ENCODE measurements around the gene TMEM50A.
A peak's percentile ranks its signal among the peaks of the same experiment; 100 is the strongest.
"Not testable (repeated sequence)": the region's sequence is repeated elsewhere in the genome, so short reads cannot be mapped to it uniquely, and the experiment has no call there.

Gene TMEM50A

GRCh38 chr1:25338188-25338981 is at the start of gene TMEM50A:
Gene TMEM50A, plus strand, starts transcription at chr1:25338334. Its CDS starts 2,153 bp downstream, at chr1:25340487.
- peak; percentile 85 to 87 for DNase-seq

- not testable (repeated sequence) for DNase-seq
Observed at GRCh38 chr1:25288573-25289101, 49.5 kb upstream of the TMEM50A start.

- DNase-seq: not testable (repeated sequence)
Observed at GRCh38 chr1:25290043-25290442, 48.1 kb upstream of the TMEM50A start.

DNA sequence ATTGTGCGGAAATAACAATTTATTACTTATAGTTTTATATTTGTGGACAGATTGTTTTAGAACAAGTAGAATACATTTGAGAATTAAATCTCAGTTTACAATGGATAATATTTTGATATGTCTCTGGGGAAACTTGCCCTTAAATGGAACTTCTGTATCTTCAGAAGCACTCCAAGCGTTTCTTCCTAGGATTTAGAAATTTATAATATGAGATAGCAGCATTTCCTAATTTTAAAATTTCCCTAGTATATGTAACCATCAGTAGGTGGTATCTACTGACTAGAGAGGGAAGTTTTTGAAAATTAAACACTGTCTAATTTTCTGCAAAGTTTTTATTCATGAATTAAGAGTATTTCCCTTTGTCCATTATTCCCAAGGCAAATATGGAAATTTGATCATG is 44.7 kb upstream of the TMEM50A start:
- DNase-seq: not testable (repeated sequence)

DNA sequence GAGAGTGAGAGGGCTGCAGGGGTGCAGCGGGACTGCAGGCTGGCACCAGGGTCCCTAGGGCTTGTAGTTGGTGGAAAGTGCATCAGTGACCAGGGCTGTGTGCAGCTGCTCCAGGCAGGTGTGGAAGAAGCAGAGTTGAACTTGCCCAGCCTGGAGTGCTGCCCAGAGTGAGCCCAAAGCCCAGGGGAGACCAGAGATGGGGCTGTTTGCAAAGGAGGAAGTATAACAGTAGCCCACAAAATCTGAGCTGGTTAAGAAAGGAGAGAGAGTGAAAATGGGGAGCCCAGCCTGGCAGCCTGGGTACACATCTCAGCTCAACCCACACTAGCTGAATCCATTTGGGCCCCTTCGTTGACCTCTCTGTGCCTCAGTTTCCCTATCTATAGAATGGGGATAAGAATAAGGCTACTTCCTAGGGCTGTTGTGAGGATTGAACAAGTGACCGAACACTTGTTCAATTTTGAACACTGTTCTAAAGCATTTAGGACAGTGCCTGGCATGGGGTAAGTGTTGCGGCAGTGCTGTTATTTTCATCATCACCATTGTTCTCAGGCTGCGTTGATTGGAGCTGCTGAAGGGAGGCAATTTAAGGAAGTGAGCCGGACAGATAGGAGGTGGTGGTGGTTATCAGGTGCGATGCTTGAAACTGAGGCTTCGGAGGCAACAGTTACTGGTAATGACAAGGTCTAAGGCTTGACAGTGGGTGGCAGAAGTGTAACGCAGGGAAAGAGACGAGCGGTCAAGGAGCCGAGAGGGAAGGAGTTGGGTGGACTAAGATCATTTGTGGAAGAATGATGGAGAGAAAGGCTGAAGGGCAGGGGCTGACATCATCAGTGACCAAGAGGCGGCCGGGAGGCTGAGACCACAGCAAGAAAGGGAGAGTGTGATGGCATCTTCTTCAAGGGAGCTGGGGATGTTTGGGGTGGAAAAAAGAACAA is 43.0 kb upstream of the TMEM50A start:
- DNase-seq: not testable (repeated sequence)

DNA sequence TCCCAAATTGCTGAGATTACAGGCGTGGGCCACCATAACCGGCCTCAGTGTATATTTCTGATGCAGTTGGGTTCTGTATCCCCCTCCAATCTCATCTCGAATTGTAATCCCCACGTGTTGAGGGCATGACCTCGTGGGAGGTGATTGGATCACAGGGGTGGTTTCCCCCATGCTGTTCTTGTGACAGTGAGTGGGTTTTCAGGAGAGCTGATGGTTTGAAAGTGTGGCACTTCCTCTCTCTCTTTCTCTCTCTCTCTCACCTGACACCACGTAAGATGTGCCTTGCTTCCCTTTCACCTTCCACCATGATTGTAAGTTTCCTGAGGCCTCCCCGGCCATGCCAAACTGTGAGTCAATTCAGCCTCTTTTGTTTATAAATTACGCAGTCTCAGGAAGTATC is 41.6 kb upstream of the TMEM50A start:
- not testable (repeated sequence) for DNase-seq

DNA sequence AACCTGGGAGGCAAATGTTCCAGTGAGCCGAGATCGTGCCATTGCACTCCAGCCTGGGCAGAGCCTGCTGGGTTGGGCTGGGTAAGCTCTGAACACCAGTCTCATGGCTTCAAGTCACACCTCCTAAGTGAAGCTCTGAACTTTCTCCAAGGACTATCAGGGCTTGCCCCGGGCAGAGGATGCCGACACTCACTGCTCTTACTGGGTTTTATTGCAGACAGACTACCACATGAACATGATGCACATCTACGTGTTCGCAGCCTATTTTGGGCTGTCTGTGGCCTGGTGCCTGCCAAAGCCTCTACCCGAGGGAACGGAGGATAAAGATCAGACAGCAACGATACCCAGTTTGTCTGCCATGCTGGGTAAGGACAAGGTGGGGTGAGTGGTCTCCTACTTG is 37.4 kb upstream of the TMEM50A start:
- DNase-seq: not testable (repeated sequence)

DNA sequence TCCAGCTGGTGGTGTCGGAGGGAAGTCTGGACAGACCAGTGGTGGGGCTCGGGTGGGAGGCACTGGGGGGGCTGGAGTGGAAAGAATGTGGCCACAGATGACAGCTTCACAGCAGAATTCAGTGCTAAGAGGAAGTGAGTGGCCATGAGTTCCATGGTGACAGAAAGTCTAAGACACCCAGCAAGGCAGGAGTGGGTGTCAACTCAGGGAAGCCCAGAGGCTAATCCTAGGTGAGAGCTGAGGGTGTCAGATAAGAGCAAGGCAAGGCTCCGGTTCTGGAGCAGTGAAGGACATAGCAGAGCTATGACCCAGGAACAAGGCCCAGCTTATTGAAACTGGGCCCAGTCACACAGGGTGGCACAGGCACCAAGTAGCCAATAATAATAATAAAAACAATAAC is 35.8 kb upstream of the TMEM50A start:
- not testable (repeated sequence) for DNase-seq

GRCh38 chr1:25304936-25305335 is 33.2 kb upstream of the TMEM50A start:
- DNase-seq: not testable (repeated sequence)

GRCh38 chr1:25308168-25308567 is 30.0 kb upstream of the TMEM50A start:
- DNase-seq: not testable (repeated sequence)

DNA sequence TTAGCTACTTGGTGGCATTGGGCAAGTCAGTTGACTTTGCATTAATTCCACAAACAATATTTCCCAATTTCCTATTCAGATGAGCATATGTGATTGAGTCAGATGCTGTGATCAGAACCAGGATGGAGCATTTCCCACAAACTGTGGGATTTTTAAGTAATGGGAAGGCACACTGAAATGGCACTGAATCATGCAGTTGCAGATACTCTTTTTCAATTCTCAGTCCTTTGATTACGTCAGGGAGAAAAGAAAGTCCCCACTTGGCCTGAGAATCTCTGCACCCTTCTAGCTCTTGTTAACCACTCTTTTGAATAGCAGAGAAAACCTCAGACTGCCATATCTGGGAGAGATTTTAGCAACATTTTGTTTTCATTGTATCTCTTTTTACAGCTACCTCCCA is 29.0 kb upstream of the TMEM50A start:
- DNase-seq: not testable (repeated sequence)

DNA sequence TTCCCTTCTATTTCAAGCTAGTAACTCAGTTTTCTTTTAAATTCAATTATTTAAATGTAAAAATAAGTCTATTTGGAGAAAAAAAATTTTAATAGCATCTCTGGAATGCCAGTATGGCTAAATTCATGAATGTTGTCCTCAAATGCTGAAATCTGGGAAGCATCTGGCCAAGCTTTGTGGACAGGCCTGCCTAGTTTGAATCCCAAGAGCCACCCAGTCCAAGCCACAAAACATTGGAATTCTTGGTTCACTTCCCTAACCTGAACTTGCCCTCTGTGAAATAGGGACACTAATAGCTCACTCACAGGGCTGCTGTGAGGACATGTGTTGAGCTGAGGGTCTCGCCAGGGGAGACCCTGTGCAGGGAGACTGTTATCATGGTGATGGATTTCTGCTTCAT is 28.6 kb upstream of the TMEM50A start:
- not testable (repeated sequence) for DNase-seq

DNA sequence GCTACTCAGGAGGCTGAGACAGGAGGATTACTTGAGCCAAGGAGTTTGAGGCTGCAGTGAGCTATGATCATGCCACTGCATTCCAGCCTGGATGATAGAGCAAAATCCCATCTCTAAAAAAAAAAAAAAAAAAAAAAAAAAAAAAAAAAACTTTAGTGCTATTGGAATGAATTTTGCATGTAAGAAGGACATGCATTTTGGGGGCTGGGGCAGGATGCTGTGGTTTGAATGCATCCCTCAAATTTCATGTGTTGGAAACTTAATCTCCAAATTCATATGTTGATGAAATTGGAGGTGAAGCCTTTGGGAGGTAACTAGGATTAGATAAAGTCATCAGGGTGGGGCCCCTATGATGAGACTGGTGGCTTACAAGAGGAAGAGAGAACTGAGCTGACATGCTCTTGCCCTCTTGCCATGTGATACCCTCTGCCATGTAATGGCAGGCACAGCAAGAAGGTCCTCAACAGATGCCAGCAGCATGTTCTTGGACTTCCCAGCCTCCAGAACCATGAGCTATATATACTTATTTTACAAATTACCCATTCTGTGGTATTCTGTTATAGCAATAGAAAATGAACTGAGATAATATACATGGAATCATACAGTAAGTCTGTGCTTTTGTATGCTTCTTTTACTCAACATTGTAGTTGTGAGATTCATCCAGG is 25.2 kb upstream of the TMEM50A start:
- not testable (repeated sequence) for DNase-seq

DNA sequence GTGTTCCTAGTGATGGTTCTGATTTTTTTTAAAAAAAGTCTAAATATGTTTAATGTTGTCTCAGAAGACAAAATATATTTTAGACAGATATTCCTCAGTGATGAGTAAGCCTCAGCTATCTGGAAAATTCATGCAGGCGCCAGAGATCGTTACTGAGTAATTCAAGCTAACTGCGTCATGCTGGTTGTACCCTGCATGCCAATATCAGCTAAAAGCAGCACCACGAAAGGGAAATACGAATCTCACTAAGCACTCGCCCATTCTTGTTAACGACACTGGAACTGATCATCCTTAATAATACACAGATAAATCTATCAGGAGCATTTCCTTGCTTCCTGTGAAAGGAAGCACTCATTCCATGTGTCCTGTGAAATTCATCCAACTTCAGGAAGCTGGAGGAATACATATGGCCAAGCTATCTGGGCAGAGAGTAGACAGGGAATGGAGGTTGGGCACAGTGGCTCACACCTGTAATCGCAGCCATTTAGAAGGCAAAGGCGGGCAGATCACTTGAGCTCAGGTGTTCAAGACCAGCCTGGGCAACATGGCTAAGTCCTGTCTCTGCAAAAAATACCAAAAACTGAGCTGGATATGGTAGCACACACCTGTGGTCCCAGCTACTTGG is 17.7 kb upstream of the TMEM50A start:
- not testable (repeated sequence) for DNase-seq

DNA sequence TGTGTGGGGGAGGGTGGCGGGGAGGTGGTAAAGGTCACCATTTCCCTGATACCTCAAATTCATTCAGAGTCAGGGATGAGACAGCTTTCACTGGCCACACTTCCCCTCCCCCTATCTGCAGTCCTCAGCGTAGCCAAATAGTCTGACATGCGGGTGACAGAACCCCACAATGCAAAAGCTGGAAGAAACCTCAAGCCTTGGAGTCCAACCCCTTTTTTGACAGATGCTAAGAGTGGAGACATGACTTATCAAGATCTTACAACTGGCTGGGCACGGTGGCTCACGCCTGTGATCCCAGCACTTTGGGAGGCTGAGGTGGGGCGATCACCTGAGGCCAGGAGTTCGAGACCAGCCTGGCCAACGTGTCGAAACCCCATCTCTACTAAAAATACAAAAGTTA is 16.0 kb upstream of the TMEM50A start:
- not testable (repeated sequence) for DNase-seq

DNA sequence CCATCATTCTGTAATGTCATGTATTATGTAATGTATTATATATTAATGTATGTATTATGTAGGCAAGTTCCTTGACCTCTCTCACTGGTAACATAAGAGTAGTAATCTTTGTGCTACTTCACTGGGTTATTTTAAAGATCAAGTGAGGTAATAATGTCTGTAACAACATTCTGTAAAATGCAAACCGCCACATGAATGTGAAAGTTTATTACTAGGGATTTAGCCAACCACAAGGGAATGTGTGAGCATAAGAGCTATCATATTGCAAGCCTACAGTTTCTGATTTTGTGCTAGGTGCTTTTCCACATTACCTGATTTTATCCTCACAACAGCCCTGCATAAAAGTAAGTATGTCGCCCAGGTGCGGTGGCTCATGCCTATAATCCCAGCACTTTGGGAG is 13.7 kb upstream of the TMEM50A start:
- DNase-seq: not testable (repeated sequence)

GRCh38 chr1:25327864-25328790 is 10.0 kb upstream of the TMEM50A start:
- not testable (repeated sequence) for DNase-seq

- DNase-seq: not testable (repeated sequence)
Observed at GRCh38 chr1:25328791-25329185, 9.3 kb upstream of the TMEM50A start.

- DNase-seq: not testable (repeated sequence)
Observed at GRCh38 chr1:25329336-25329735, 8.8 kb upstream of the TMEM50A start.

- not testable (repeated sequence) for DNase-seq
Observed at GRCh38 chr1:25329950-25330349, 8.2 kb upstream of the TMEM50A start.

GRCh38 chr1:25336922-25337354 is 1.2 kb upstream of the TMEM50A start:
- not testable (repeated sequence) for DNase-seq
